ENCODE measurements around the gene RABL2B.
"Not testable (repeated sequence)": the region's sequence is repeated elsewhere in the genome, so short reads cannot be mapped to it uniquely, and the experiment has no call there.

RABL2B gene

GRCh38 chr22:50759597-50760341 lies 23.7 kb downstream of the RABL2B start:
- H3K9me3 ChIP-seq (ENCODE audit: control insufficient read depth, low read length); H3K36me3 ChIP-seq (ENCODE audit: control insufficient read depth, insufficient read depth, low read length); H3K27ac ChIP-seq (ENCODE audit: insufficient read depth, low read depth, low read length, poor library complexity, severe bottlenecking); H3K4me1 ChIP-seq (ENCODE audit: control insufficient read depth, insufficient read depth, low read length); H3K4me3 ChIP-seq (ENCODE audit: insufficient read depth, low read depth, low read length): not testable (repeated sequence)
- H3K27me3 ChIP-seq (ENCODE audit: control insufficient read depth, insufficient read depth, low read length, poor library complexity, severe bottlenecking), result peaks cover 13% of the 10 kb centered on the region
- 16 to 33% methylated on average over 4 to 8 of the region's 10 CpGs for WGBS, 2 experiments

GRCh38 chr22:50756949-50757491 lies 26.4 kb downstream of the RABL2B start:
- H3K4me3 ChIP-seq (ENCODE audit: insufficient read depth, low read depth, low read length), result peak overlapping the region; percentile 47
- peak overlapping the region; percentile 82 for H3K27ac ChIP-seq (ENCODE audit: insufficient read depth, low read depth, low read length, poor library complexity, severe bottlenecking)
- WGBS, 2 experiments, result 7 to 8% methylated on average over 24 of the region's 24 CpGs
- not testable (repeated sequence) for H3K36me3 ChIP-seq (ENCODE audit: control insufficient read depth, insufficient read depth, low read length); H3K4me1 ChIP-seq (ENCODE audit: control insufficient read depth, insufficient read depth, low read length); H3K9me3 ChIP-seq (ENCODE audit: control insufficient read depth, low read length)
- peaks cover 19% of the 10 kb centered on the region for H3K27me3 ChIP-seq (ENCODE audit: control insufficient read depth, insufficient read depth, low read length, poor library complexity, severe bottlenecking)

- not testable (repeated sequence) for H3K4me3 ChIP-seq (ENCODE audit: insufficient read depth, low read depth, low read length); H3K27ac ChIP-seq (ENCODE audit: insufficient read depth, low read depth, low read length, poor library complexity, severe bottlenecking); H3K9me3 ChIP-seq (ENCODE audit: control insufficient read depth, low read length); H3K4me1 ChIP-seq (ENCODE audit: control insufficient read depth, insufficient read depth, low read length); H3K36me3 ChIP-seq (ENCODE audit: control insufficient read depth, insufficient read depth, low read length)
- WGBS, 2 experiments, result 4 to 5% methylated on average over 7 of the region's 9 CpGs
- H3K27me3 ChIP-seq (ENCODE audit: control insufficient read depth, insufficient read depth, low read length, poor library complexity, severe bottlenecking), result peaks cover 19% of the 10 kb centered on the region
Measured at GRCh38 chr22:50756406-50756805, 27.0 kb downstream of the RABL2B start.

GRCh38 chr22:50755251-50755650 lies 28.2 kb downstream of the RABL2B start:
- H3K9me3 ChIP-seq (ENCODE audit: control insufficient read depth, low read length); H3K27ac ChIP-seq (ENCODE audit: insufficient read depth, low read depth, low read length, poor library complexity, severe bottlenecking); H3K4me1 ChIP-seq (ENCODE audit: control insufficient read depth, insufficient read depth, low read length); H3K36me3 ChIP-seq (ENCODE audit: control insufficient read depth, insufficient read depth, low read length); H3K4me3 ChIP-seq (ENCODE audit: insufficient read depth, low read depth, low read length): not testable (repeated sequence)
- peaks cover 19% of the 10 kb centered on the region for H3K27me3 ChIP-seq (ENCODE audit: control insufficient read depth, insufficient read depth, low read length, poor library complexity, severe bottlenecking)
- 92 to 93% methylated on average over 20 of the region's 20 CpGs for WGBS, 2 experiments

GRCh38 chr22:50749302-50750074 lies 33.9 kb downstream of the RABL2B start:
- H3K4me3 ChIP-seq (ENCODE audit: insufficient read depth, low read depth, low read length), result not testable (repeated sequence)

GRCh38 chr22:50748630-50749029 lies 34.8 kb downstream of the RABL2B start:
- H3K27ac ChIP-seq (ENCODE audit: insufficient read depth, low read depth, low read length, poor library complexity, severe bottlenecking); H3K4me1 ChIP-seq (ENCODE audit: control insufficient read depth, insufficient read depth, low read length); H3K9me3 ChIP-seq (ENCODE audit: control insufficient read depth, low read length); H3K27me3 ChIP-seq (ENCODE audit: control insufficient read depth, insufficient read depth, low read length, poor library complexity, severe bottlenecking); H3K4me3 ChIP-seq (ENCODE audit: insufficient read depth, low read depth, low read length); H3K36me3 ChIP-seq (ENCODE audit: control insufficient read depth, insufficient read depth, low read length): not testable (repeated sequence)
- WGBS, 2 experiments, result 86 to 89% methylated on average over 12 of the region's 13 CpGs

More at GRCh38 chr22:50749302-50750074, 33.9 kb downstream of the RABL2B start:
- H3K27me3 ChIP-seq (ENCODE audit: control insufficient read depth, insufficient read depth, low read length, poor library complexity, severe bottlenecking); H3K36me3 ChIP-seq (ENCODE audit: control insufficient read depth, insufficient read depth, low read length); H3K27ac ChIP-seq (ENCODE audit: insufficient read depth, low read depth, low read length, poor library complexity, severe bottlenecking); H3K4me1 ChIP-seq (ENCODE audit: control insufficient read depth, insufficient read depth, low read length); H3K9me3 ChIP-seq (ENCODE audit: control insufficient read depth, low read length): not testable (repeated sequence)
- 77 to 84% methylated on average over 6 to 9 of the region's 9 CpGs for WGBS, 2 experiments

- whole genome bisulfite sequencing, 2 experiments, result 87 to 89% methylated on average over 1 of the region's 1 CpG
Measured at GRCh38 chr22:50747521-50747920, 35.9 kb downstream of the RABL2B start.

GRCh38 chr22:50744424-50744823 lies 39.0 kb downstream of the RABL2B start:
- 71 to 77% methylated on average over 4 of the region's 12 CpGs for WGBS, 2 experiments
- not testable (repeated sequence) for H3K9me3 ChIP-seq (ENCODE audit: control insufficient read depth, low read length); H3K36me3 ChIP-seq (ENCODE audit: control insufficient read depth, insufficient read depth, low read length); H3K4me3 ChIP-seq (ENCODE audit: insufficient read depth, low read depth, low read length); H3K27ac ChIP-seq (ENCODE audit: insufficient read depth, low read depth, low read length, poor library complexity, severe bottlenecking); H3K4me1 ChIP-seq (ENCODE audit: control insufficient read depth, insufficient read depth, low read length)
- peaks cover 13% of the 10 kb centered on the region for H3K27me3 ChIP-seq (ENCODE audit: control insufficient read depth, insufficient read depth, low read length, poor library complexity, severe bottlenecking)

More at GRCh38 chr22:50747521-50747920, 35.9 kb downstream of the RABL2B start:
- H3K4me3 ChIP-seq (ENCODE audit: insufficient read depth, low read depth, low read length); H3K4me1 ChIP-seq (ENCODE audit: control insufficient read depth, insufficient read depth, low read length); H3K27me3 ChIP-seq (ENCODE audit: control insufficient read depth, insufficient read depth, low read length, poor library complexity, severe bottlenecking); H3K9me3 ChIP-seq (ENCODE audit: control insufficient read depth, low read length); H3K27ac ChIP-seq (ENCODE audit: insufficient read depth, low read depth, low read length, poor library complexity, severe bottlenecking); H3K36me3 ChIP-seq (ENCODE audit: control insufficient read depth, insufficient read depth, low read length): not testable (repeated sequence)

GRCh38 chr22:50740714-50741113 lies 42.7 kb downstream of the RABL2B start:
- H3K4me1 ChIP-seq (ENCODE audit: control insufficient read depth, insufficient read depth, low read length); H3K27ac ChIP-seq (ENCODE audit: insufficient read depth, low read depth, low read length, poor library complexity, severe bottlenecking); H3K9me3 ChIP-seq (ENCODE audit: control insufficient read depth, low read length); H3K4me3 ChIP-seq (ENCODE audit: insufficient read depth, low read depth, low read length); H3K36me3 ChIP-seq (ENCODE audit: control insufficient read depth, insufficient read depth, low read length): not testable (repeated sequence)
- WGBS, 2 experiments, result 84 to 86% methylated on average over 5 of the region's 5 CpGs
- peaks cover 27% of the 10 kb centered on the region for H3K27me3 ChIP-seq (ENCODE audit: control insufficient read depth, insufficient read depth, low read length, poor library complexity, severe bottlenecking)

- no peaks in the 10 kb centered on the region for H3K4me1 ChIP-seq (ENCODE audit: control insufficient read depth, insufficient read depth, low read length)
- peaks cover 36% of the 10 kb centered on the region for H3K27me3 ChIP-seq (ENCODE audit: control insufficient read depth, insufficient read depth, low read length, poor library complexity, severe bottlenecking)
- no peak overlapping the region for H3K4me3 ChIP-seq (ENCODE audit: insufficient read depth, low read depth, low read length)
- no peaks in the 10 kb centered on the region for H3K36me3 ChIP-seq (ENCODE audit: control insufficient read depth, insufficient read depth, low read length)
- 76 to 83% methylated on average over 12 of the region's 12 CpGs for WGBS, 2 experiments
- no peaks in the 10 kb centered on the region for H3K9me3 ChIP-seq (ENCODE audit: control insufficient read depth, low read length)
- H3K27ac ChIP-seq (ENCODE audit: insufficient read depth, low read depth, low read length, poor library complexity, severe bottlenecking), result no peak overlapping the region
Measured at GRCh38 chr22:50739894-50740293, 43.5 kb downstream of the RABL2B start.
